ENCODE results near the gene BSG.
"Not testable (repeated sequence)": the region's sequence is repeated elsewhere in the genome, so short reads cannot be mapped to it uniquely, and the experiment has no call there.

Gene BSG

DNA sequence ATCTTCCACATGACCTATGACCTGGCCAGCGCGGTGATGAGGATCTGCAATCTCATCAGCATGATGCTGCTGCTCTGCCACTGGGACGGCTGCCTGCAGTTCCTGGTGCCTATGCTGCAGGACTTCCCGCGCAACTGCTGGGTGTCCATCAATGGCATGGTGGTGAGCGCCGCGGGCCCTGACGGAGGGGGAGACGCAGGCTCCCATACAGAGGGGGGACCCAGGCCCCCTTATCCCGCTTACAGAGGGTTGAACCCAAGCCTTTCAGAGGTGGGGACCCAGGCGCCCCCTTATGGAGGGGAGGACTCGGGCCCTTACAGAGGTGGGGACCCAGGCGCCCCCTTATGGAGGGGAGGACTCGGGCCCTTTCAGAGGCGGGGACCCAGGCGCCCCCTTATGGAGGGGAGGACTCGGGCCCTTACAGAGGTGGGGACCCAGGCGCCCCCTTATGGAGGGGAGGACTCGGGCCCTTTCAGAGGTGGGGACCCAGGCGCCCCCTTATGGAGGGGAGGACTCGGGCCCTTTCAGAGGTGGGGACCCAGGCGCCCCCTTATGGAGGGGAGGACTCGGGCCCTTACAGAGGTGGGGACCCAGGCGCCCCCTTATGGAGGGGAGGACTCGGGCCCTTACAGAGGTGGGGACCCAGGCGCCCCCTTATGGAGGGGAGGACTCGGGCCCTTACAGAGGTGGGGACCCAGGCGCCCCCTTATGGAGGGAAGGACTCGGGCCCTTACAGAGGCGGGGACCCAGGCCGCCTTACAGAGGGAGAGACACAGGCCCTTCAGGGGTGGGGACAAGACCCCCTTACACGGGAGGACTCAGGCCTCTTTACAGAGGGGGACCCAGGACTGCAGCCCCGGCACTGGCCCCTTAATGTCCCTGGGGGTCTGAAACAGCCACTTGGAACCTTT lies 32.9 kb downstream of the BSG start:
- DNase-seq: not testable (repeated sequence)

DNA sequence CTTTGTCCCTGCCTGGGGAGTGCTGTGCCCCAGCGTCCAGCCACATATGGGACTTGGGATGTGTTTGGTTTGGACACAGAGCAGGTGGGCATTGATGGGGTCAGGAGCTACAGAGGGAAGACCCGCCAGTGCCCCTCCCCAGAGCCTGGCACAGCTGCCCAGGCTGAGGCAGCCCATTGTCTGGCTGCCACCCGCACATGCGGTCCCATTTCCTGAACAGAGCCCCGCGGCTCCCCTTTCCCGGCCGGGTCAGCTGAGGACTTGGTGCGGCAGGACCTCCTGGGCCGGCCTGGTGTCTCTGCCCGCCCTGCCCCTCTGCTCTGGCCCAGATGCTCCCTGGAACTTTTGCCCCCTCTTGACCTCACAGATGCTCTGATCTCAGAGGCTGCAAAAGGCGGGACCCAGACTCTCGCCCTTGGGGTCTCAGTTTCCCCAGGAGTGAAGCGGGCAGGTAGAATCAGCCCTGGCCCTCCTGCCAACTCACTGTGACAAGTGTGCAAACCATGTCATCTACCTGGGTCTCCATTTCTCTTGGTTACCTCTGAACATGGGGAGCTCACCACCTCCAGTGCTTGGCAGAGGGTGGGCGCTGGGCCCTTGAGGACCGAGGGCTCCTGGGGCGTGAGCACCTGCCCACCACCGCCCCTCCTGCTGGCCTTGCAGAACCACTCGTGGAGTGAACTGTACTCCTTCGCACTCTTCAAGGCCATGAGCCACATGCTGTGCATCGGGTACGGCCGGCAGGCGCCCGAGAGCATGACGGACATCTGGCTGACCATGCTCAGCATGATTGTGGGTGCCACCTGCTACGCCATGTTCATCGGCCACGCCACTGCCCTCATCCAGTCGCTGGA lies 35.1 kb downstream of the BSG start:
- no peak for DNase-seq

DNA sequence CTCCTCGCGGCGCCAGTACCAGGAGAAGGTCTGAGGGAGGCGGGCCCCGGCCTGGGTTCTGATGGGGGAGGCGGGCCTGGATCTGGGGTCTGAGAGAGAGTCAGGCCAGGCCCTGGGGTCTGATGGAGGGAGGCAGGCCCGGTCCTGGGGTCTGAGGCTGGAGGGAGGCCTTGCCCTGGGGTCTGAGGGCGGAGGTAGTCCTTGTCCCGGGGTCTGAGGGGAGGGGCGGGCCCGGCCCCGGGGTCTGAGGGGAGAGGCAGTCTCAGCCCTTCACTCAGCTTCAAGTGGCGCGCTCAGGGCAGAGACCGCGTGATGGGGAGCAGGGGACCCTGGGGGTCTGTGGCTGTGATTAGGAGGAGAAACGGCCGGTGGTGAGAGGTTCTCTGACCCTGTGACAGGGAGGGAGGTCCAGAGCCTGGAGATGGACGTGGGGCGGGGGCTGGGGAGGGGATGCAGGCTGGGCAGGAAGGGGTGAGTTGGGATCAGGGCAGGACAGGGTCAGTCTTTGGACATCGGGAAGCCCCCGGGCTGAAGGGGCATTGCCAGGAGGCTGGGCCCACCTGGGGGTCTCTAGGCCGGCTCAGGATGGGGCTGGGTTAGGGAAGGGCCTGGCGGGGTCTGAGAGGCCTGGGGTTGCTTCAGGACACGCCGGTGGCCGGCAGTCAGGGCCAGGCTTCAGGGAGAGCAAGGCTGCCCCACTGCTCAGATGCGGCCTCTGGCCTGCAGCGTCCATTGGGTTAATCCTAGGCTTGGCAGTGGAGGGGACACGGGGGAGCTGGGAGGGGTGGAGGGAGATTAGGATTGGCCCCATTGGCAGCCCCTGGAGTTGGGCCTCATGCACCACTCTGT lies 36.0 kb downstream of the BSG start:
- DNase-seq: no peak

- no peak for DNase-seq
These were observed 36.6 kb downstream of the BSG start for GRCh38 chr19:609004-609346.

- peak in 2 of 3 experiments; percentile 57 to 72 for DNase-seq
These were observed 37.8 kb downstream of the BSG start for GRCh38 chr19:610071-610800.

- peak in 1 of 3 experiments; percentile 38 for DNase-seq
These were observed 38.5 kb downstream of the BSG start for GRCh38 chr19:610801-611480.

GRCh38 chr19:611481-611868 lies 39.1 kb downstream of the BSG start:
- DNase-seq: no peak

DNA sequence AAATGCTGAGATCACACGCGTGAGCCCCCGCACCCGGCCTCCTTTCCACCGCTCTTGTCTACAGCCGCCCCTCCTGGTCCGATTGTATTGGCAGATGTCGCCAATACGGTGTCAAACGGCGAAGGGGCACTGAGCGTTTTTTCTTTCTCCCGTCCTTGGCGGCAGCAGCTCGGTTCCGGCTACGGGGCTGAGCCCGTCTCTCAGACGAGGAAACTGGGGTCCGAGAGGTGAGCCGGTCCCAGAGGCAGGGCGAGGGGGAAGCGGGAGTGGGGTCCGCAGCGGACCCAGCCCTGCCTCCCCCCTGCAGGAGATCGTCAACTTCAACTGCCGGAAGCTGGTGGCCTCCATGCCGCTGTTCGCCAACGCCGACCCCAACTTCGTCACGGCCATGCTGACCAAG lies 40.5 kb downstream of the BSG start:
- DNase-seq: no peak

DNA sequence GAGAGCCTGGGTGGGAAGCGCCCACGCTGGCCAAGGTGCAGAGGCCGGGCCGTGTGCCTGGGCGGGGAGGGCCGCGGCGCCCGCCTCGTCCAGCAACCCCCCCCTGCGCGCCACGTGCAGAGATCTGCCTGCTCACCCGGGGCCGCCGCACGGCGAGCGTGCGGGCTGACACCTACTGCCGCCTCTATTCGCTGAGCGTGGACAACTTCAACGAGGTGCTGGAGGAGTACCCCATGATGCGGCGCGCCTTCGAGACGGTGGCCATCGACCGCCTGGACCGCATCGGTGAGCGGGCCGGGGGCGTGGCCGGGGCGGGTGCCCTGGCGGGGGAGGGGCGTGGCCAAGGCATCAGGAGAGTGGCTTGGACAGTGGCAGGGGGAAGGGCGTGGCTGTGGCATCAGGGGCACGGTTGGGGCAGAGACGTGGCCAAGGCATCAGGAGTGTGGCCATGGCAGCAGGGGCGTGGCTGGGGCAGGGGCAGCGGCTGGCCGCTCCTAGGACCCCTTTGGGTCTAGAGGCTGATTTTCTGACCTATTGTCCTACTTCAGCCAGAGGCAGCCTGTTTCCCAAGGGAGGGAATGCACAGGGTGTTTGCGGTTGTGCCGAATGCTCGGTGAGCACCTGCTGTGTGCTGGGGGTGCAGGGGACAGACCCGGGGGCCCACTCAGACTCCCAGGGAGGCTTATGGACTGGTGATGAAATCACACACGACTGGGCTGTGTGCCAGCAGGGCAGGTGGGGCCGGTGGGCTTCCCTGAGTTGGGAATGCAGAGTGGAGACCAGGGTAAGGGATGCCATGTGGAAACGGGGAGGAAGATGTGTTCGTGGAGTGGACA lies 41.6 kb downstream of the BSG start:
- no peak for DNase-seq

GRCh38 chr19:615619-616018 lies 43.2 kb downstream of the BSG start:
- no peak for DNase-seq

DNA sequence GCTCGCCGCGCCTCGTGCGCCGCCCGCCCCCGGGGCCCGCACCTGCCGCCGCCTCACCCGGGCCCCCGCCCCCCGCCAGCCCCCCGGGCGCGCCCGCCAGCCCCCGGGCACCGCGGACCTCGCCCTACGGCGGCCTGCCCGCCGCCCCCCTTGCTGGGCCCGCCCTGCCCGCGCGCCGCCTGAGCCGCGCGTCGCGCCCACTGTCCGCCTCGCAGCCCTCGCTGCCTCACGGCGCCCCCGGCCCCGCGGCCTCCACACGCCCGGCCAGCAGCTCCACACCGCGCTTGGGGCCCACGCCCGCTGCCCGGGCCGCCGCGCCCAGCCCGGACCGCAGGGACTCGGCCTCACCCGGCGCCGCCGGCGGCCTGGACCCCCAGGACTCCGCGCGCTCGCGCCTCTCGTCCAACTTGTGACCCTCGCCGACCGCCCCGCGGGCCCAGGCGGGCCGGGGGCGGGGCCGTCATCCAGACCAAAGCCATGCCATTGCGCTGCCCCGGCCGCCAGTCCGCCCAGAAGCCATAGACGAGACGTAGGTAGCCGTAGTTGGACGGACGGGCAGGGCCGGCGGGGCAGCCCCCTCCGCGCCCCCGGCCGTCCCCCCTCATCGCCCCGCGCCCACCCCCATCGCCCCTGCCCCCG lies 43.8 kb downstream of the BSG start:
- no peak for DNase-seq

DNA sequence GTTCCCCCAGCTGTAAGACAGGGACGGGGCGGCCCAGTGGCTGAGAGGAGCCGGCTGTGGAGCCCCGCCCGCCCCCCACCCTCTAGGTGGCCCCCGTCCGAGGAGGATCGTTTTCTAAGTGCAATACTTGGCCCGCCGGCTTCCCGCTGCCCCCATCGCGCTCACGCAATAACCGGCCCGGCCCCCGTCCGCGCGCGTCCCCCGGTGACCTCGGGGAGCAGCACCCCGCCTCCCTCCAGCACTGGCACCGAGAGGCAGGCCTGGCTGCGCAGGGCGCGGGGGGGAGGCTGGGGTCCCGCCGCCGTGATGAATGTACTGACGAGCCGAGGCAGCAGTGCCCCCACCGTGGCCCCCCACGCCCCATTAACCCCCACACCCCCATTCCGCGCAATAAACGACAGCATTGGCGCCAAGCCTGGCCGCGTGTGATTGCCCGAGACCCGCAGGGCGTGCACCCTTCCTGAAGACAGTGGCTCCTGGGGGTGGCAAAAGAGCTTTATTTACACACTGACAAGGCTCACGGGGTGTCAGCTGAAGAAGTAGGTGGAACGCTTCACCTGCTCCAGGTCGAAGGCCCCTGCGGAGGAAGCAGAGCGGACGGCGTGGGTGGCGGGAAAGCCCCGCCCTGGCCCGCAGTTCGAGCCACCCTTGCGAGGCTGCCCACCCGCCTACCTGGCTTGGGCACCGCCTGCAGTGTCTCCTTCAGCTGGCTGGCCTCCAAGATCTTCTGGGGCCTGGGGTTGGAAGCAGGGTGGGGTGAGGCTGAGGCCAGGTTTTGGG lies 44.5 kb downstream of the BSG start:
- no peak for DNase-seq

DNA sequence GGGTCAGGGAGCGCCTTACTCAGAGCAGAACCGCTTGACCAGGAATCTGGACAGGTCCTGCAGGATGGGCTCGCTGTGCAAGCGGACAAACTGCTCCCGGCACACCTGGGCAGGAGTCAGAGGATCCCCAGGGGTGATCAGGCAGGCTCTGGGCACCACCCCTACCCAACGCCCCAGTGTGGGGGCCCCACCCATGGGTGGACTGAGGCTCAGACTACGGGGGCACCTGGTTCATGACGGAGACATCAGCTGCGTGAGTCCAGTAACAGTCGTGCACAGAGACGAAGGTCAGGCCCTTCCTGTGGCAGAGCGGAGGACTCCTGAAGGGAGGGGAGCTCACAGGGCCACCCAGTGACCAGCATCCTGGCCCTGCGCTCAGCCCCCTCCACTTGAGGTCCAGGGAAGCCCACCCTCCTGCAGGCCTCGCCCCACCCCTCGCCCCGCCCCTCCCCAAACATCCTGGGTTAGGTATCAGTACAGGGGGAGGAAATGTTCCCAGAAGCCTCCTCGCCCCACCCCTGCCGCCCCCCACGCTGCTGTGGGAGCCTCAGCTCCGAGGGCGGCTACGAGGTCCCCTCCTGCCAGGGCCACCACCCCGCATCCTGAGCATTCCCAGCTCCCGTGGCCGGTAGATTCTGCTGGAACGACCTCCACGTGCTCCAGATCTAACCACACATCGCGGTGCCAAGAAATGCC lies 45.3 kb downstream of the BSG start:
- no peak for DNase-seq

- DNase-seq: no peak
These were observed 45.8 kb downstream of the BSG start for GRCh38 chr19:618247-618619.

DNA sequence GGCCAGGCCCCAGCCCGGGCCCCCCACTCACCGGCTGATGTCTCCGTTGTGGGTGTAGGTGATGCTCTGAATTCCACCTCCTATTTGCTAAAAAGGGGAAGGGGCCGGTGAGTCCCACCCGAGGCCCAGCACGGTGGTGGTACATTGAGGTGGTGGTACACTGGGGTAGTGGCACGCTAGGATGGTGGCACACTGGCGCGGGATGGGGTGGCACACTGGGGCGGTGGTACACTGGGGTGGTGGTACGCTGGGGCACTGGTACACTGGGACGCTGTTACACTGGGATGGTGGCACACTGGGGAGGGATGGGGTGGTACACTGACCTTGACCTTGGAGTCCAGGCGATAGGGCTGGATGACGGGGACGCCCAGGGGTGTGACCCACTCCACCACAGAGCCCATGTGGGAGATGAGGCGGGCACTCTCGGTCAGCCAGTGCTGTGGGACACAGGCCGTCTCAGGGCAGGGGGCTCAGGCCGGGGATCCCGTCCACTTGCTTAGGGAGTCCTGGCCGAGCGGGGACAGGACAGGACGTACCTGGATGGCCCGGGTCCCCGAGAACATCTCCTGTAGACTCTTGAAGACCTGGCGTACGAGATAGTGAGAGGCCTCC lies 46.4 kb downstream of the BSG start:
- DNase-seq: no peak

GRCh38 chr19:619286-620002 lies 47.0 kb downstream of the BSG start:
- DNase-seq: no peak

DNA sequence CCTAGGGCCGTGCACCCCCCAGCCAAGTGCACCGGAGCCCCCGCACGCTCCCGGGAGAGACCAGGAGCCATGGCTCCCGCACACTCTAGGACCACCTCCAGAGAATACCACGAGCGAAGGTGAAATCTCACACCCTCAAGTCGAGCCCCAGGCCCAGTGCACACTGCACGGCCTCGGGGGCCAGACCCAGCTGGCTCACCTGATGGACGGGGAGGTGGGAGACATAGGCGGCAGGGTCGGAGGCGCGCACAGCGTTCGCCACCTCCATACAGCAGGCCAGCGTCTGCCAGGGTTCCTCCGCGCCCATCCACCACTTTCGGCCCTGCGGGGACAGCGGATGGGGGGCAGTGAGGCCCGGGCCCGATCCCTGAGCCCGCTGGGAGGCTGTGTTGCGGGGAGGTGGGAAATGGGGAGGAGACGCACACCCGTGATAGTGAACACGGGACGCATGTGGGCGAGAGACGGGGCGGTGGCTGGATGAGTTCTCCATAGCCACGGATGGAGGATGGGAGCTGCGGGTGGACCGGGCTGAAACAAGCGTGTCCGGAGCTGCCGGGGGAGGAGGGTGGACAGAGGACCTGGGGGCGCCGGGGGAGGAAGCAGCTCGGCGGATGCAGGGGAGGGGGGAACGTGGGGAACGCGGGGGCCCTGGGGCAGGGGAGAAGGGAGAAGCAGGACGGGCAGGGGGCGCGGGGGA lies 47.9 kb downstream of the BSG start:
- DNase-seq: no peak
